ENCODE data around the gene GRIN3B.

The GRIN3B gene

DNA sequence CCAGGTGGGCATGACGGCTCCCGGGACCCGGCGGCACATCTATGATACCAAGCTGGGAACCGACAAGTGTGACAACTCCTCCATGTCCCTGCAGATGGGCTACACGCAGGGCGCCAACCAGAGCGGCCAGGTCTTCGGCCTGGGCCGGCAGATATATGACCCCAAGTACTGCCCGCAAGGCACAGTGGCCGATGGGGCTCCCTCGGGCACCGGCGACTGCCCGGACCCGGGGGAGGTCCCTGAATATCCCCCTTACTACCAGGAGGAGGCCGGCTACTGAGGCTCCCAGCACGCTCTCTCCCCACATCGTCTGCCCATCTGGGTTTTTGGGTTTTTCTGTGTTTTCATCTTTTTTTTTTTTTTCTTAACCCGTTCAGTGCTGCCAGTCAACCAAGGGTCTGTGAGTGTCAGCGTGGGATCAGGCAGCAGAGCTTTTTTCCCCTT lies 37.4 kb downstream of the GRIN3B start:
- H3K27ac ChIP-seq (ENCODE audit: extremely low read depth, low read depth, low read length) = no peak overlapping the region
- POLR2A ChIA-PET = interaction anchor here (0.6 to 5.8 kb wide), 2 partner anchors 10 to 15 kb away, joined by 3 to 60 read pairs; partner anchors contain the start of gene CNN2

DNA sequence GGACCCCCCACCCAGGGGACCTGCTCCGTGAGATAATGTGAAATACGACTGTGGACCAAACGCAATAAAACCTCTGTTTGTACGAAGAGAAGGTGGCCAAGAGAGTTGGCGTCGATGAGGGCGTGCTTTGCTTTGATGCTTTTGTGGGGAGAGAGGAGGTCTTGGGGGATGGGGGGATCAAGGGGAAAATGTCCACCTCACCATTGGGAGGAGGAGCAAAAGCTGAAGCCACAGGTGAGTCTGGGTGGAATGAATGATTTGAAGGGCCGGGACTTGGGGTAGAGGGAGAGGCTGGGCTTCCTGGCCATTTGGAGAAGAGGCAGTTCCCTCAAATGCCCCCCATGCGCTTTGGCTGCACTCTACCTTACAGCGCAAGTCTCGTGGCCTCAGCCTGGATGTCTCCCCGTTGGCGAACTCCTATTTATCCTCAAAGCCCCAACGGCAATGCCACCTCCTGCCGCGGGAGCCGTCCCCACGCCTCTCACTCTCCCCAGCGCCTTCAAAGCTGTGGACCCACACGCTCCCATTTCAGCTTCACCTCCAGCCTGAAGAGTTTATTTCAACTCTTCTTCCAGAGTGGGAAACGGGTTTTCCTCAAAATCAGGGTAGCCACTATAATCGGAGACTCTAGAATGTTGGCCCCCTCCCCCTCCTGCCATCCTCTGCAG lies 38.9 kb downstream of the GRIN3B start:
- Histone ChIP-seq H3K4me3 (ENCODE audit: low read depth, low read length) (no peak overlapping the region), H3K27ac (ENCODE audit: extremely low read depth, low read depth, low read length) (no peak overlapping the region; the same call in 1 of the 2 replicates), H3K36me3 (ENCODE audit: control insufficient read depth in 2 of 2, insufficient read depth in 1 of 2, low read length in 2 of 2) (peaks cover 0 to 16% of the 10 kb centered on the region in 2 experiments; a peak in 1 of 3 replicates), H3K4me1 (ENCODE audit: control insufficient read depth, insufficient read depth, low read length) (no peaks in the 10 kb centered on the region; the same call in 1 of the 2 replicates), H3K9me3 (ENCODE audit: control insufficient read depth, insufficient read depth, low read depth, low read length) (no peaks in the 10 kb centered on the region)
- CTCF ChIA-PET = interaction anchor here (0.6 to 1.4 kb wide), 3 partner anchors 10 to 186 kb away, joined by 3 to 4 read pairs (median 3); no protein-coding TSS in a partner anchor
- POLR2A ChIA-PET = interaction anchor here (0.6 to 5.8 kb wide), 11 partner anchors 12 to 230 kb away, joined by 3 to 60 read pairs (median 3); partner anchors contain the start of genes CIRBP, CNN2 and GPX4
- TF ChIP-seq ZBTB21 (tag by site-specific recombination; IDR thresholded peaks at IDR 0.05) (no peak), HOXD13 (CRISPR knock-in tag; IDR thresholded peaks at IDR 0.05; ENCODE audit: borderline replicate concordance) (no peak), BCL11A (tag by site-specific recombination; IDR thresholded peaks at IDR 0.05; ENCODE audit: low read depth) (no peak), ZFP37 (tag by site-specific recombination; IDR thresholded peaks at IDR 0.05) (no peak), ZNF37A (tag by site-specific recombination; IDR thresholded peaks at IDR 0.05) (no peak), ZNF776 (tag by site-specific recombination; IDR thresholded peaks at IDR 0.05; ENCODE audit: borderline replicate concordance) (no peak), ZNF571 (tag by site-specific recombination; IDR thresholded peaks at IDR 0.05) (no peak), PRDM2 (tag by site-specific recombination; IDR thresholded peaks at IDR 0.05; ENCODE audit: borderline replicate concordance) (no peak), GFI1B (tag by site-specific recombination; IDR thresholded peaks at IDR 0.05) (no peak), GLI4 (tag by site-specific recombination; IDR thresholded peaks at IDR 0.05) (no peak), ZNF510 (tag by site-specific recombination; IDR thresholded peaks at IDR 0.05; ENCODE audit: insufficient replicate concordance) (no peak), SP2 (tag by site-specific recombination; IDR thresholded peaks at IDR 0.05) (no peak), SCRT1 (tag by site-specific recombination; IDR thresholded peaks at IDR 0.05; ENCODE audit: borderline replicate concordance) (0 out of 2 replicates have a peak, but pooled peaks have one; percentile 23), YY2 (tag by site-specific recombination; IDR thresholded peaks at IDR 0.05) (no peak), GLIS2 (tag by site-specific recombination; IDR thresholded peaks at IDR 0.05) (no peak), IKZF3 (tag by site-specific recombination; IDR thresholded peaks at IDR 0.05) (peak; percentile 11; the same call in 1 of the 2 replicates), ZNF133 (tag by site-specific recombination; IDR thresholded peaks at IDR 0.05) (no peak), ZFP69B (tag by site-specific recombination; IDR thresholded peaks at IDR 0.05) (peak; percentile 82), MZF1 (tag by site-specific recombination; IDR thresholded peaks at IDR 0.05; ENCODE audit: borderline replicate concordance) (no peak), ZNF24 (tag by site-specific recombination; IDR thresholded peaks at IDR 0.05) (no peak)
- TF ChIP-seq, protein P1, sequence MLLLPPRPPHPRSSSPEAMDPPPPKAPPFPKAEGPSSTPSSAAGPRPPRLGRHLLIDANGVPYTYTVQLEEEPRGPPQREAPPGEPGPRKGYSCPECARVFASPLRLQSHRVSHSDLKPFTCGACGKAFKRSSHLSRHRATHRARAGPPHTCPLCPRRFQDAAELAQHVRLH (tag by site-specific recombination; IDR thresholded peaks at IDR 0.05) = no peak

More for the DNA sequence above, 37.4 kb downstream of the GRIN3B start:
- Histone ChIP-seq H3K4me1 (ENCODE audit: control insufficient read depth, insufficient read depth, low read length) (no peaks in the 10 kb centered on the region; the same call in 1 of the 2 replicates), H3K9me3 (ENCODE audit: control insufficient read depth, insufficient read depth, low read depth, low read length) (no peaks in the 10 kb centered on the region), H3K4me3 (ENCODE audit: low read depth, low read length) (no peak overlapping the region), H3K36me3 (ENCODE audit: control insufficient read depth in 2 of 2, insufficient read depth in 1 of 2, low read length in 2 of 2) (peaks cover 0 to 15% of the 10 kb centered on the region in 2 experiments; a peak in 1 of 3 replicates)
- 0 out of 2 replicates have a peak, but pooled peaks have one; percentile 13 for TF ChIP-seq HIC1 (tag by site-specific recombination; IDR thresholded peaks at IDR 0.05)
- TF ChIP-seq ZNF335 (tag by site-specific recombination; conservative IDR thresholded peaks at IDR 0.05) = no peak
- 0 out of 2 replicates have a peak, but pooled peaks have one; percentile 19 for TF ChIP-seq KLF8 (tag by site-specific recombination; IDR thresholded peaks at IDR 0.05)
- CTCF ChIA-PET = interaction anchor here (0.6 to 1.3 kb wide), 2 partner anchors 36 to 177 kb away, joined by 3 read pairs; no protein-coding TSS in a partner anchor
